ENCODE measurements around the gene P3H3.

Gene P3H3

GRCh38 chr12:6832125-6832524 lies 3.9 kb downstream of the P3H3 start:
- Histone ChIP-seq H3K36me3 (peaks cover 4 to 54% (median 19%) of the 10 kb centered on the region in 3 donors), H3K27me3 (no peaks in the 10 kb centered on the region), H3K27ac (no peak overlapping the region), H3K4me1 (peaks cover 0 to 25% (median 19%) of the 10 kb centered on the region in 4 donors), H3K4me3 (no peak overlapping the region), H3K9me3 (no peaks in the 10 kb centered on the region)
- no peak for TF ChIP-seq CTCF (IDR thresholded peaks at IDR 0.05)
- no peak for DNase-seq
- intact Hi-C loops (cut with DNase I; ENCODE audit: low total_unique reads) = no loop called here

- DNase-seq = no peak
- intact Hi-C loops (cut with DNase I; ENCODE audit: low total_unique reads) = no loop called here
- Histone ChIP-seq H3K36me3 (peaks cover 9 to 66% (median 31%) of the 10 kb centered on the region in 3 donors), H3K4me3 (no peak overlapping the region), H3K9me3 (no peaks in the 10 kb centered on the region), H3K27ac (no peak overlapping the region), H3K4me1 (peaks cover 0 to 15% (median 9%) of the 10 kb centered on the region in 4 donors), H3K27me3 (no peaks in the 10 kb centered on the region)
- no peak for TF ChIP-seq CTCF (IDR thresholded peaks at IDR 0.05)
These were observed 5.1 kb downstream of the P3H3 start for GRCh38 chr12:6833189-6833890.

GRCh38 chr12:6834254-6834653 lies 6.0 kb downstream of the P3H3 start:
- no peak for TF ChIP-seq CTCF (IDR thresholded peaks at IDR 0.05)
- no peaks in the 10 kb centered on the region for H3K9me3 ChIP-seq
- intact Hi-C loops (cut with DNase I; ENCODE audit: low total_unique reads) = no loop called here
- H3K4me3 ChIP-seq = no peak overlapping the region
- peaks cover 17 to 76% (median 40%) of the 10 kb centered on the region in 3 donors for H3K36me3 ChIP-seq
- H3K4me1 ChIP-seq = peaks cover 0 to 11% (median 6%) of the 10 kb centered on the region in 4 donors
- no peaks in the 10 kb centered on the region for H3K27me3 ChIP-seq
- no peak for DNase-seq
- H3K27ac ChIP-seq = no peak overlapping the region

GRCh38 chr12:6834873-6835272 lies 6.7 kb downstream of the P3H3 start:
- no peak overlapping the region for H3K27ac ChIP-seq
- no peaks in the 10 kb centered on the region for H3K9me3 ChIP-seq
- no peaks in the 10 kb centered on the region for H3K27me3 ChIP-seq
- H3K36me3 ChIP-seq = peaks cover 20 to 82% (median 46%) of the 10 kb centered on the region in 3 donors
- H3K4me1 ChIP-seq = peaks cover 0 to 5% (median under 1%) of the 10 kb centered on the region in 4 donors
- no peak for TF ChIP-seq CTCF (IDR thresholded peaks at IDR 0.05)
- intact Hi-C loops (cut with DNase I; ENCODE audit: low total_unique reads) = no loop called here
- DNase-seq = no peak
- H3K4me3 ChIP-seq = no peak overlapping the region

- no peaks in the 10 kb centered on the region for H3K4me1 ChIP-seq
- intact Hi-C loops (cut with DNase I; ENCODE audit: low total_unique reads) = no loop called here
- H3K9me3 ChIP-seq = no peaks in the 10 kb centered on the region
- H3K4me3 ChIP-seq = no peak overlapping the region
- DNase-seq = no peak
- no peak overlapping the region for H3K27ac ChIP-seq
- H3K27me3 ChIP-seq = no peaks in the 10 kb centered on the region
- peaks cover 20 to 76% (median 42%) of the 10 kb centered on the region in 3 donors for H3K36me3 ChIP-seq
- TF ChIP-seq CTCF (IDR thresholded peaks at IDR 0.05) = no peak
These were observed 8.6 kb downstream of the P3H3 start for GRCh38 chr12:6836851-6837250.

All from tibial artery (tissue), 4 donors.